AG04449 (cell line): ENCODE measurements around the gene PEAR1.

ENCODE experiments used
- CTCF ChIA-PET: fragments of 350-600 bp; formaldehyde crosslinking; extraction: SDS; loops from one replicate; lab custom pipeline; 2021; ENCODE audit warnings: antibody characterized with exemption; lab: Yijun Ruan, JAX
- POLR2A ChIA-PET: fragments of 400-600, 350-600 bp; formaldehyde crosslinking; extraction: SDS; loops from one replicate; lab custom pipeline; 2020; ENCODE audit warnings: antibody characterized with exemption, inconsistent platforms; lab: Yijun Ruan, JAX
- DNase-seq: peaks from one replicate; pipeline ENCODE4 v3.0.0-alpha.2; 2010; ENCODE audit warnings: low read depth, low spot score
- H3K4me3 ChIP-seq: 2 replicates; pipeline ENCODE4 v1.5.1; 2011; ENCODE audit warnings: low read depth, mild to moderate bottlenecking, control low read depth, low read length
- TF ChIP-seq, protein P1 (sequence below): IDR thresholded peaks from one replicate; pipeline ENCODE4 v1.5.1; 2011; ENCODE audit warnings: mild to moderate bottlenecking, moderate library complexity, low read length, control low read depth, inconsistent platforms; ENCODE audit not compliant: insufficient read depth; ENCODE audit errors: missing control alignments

PEAR1 gene

DNA sequence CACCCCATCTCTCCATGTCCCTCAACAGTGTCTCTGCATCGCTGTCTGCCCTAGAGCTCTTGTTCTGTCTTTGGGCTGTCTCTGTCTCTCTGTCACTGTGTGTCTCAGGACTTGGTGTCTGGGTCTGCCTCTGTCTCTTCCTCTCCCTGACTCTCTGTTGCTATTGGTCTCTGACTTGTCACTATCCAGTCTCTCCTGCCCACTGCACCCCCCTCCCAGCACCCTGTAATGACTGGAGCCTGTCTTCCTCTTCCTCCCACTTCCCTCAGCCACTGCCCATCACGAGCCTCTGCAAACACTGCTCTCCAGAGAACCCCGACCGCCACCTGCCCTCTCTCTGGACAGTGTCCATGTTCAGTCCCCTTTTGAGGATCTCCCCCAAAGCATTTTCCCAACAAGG, 12.1 kb downstream of the PEAR1 start:
- POLR2A ChIA-PET = no interaction called here
- DNase-seq = no peak
- CTCF ChIA-PET = no interaction called here
- H3K4me3 ChIP-seq = no peak overlapping the region
- TF ChIP-seq, protein P1, sequence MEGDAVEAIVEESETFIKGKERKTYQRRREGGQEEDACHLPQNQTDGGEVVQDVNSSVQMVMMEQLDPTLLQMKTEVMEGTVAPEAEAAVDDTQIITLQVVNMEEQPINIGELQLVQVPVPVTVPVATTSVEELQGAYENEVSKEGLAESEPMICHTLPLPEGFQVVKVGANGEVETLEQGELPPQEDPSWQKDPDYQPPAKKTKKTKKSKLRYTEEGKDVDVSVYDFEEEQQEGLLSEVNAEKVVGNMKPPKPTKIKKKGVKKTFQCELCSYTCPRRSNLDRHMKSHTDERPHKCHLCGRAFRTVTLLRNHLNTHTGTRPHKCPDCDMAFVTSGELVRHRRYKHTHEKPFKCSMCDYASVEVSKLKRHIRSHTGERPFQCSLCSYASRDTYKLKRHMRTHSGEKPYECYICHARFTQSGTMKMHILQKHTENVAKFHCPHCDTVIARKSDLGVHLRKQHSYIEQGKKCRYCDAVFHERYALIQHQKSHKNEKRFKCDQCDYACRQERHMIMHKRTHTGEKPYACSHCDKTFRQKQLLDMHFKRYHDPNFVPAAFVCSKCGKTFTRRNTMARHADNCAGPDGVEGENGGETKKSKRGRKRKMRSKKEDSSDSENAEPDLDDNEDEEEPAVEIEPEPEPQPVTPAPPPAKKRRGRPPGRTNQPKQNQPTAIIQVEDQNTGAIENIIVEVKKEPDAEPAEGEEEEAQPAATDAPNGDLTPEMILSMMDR = no peak

DNA sequence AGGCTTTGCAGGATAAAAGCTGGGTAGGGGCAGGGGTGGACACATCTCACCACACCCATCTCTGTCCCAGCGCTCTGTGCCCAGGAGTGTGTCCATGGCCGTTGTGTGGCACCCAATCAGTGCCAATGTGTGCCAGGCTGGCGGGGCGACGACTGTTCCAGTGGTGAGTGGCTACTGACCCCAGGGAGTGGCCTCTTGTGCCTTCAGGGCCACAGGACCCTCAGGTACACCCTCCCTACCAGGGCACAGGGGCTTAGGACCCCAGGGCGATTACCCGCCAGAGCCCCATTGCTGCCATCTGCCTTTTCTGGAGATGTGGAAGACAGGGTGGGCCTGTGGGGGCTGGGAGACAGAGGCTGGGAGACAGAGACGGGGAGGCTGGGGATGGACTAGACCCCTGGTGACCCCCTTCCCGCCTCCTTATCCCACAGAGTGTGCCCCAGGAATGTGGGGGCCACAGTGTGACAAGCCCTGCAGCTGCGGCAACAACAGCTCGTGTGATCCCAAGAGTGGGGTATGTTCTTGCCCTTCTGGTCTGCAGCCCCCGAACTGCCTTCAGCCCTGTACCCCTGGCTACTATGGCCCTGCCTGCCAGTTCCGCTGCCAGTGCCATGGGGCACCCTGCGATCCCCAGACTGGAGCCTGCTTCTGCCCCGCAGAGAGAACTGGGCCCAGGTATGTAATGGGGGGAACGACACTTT, 12.8 kb downstream of the PEAR1 start:
- ChIA-PET POLR2A (no interaction called here), CTCF (no interaction called here)
- H3K4me3 ChIP-seq = no peak overlapping the region
- TF ChIP-seq, protein P1 = no peak
- no peak for DNase-seq

DNA sequence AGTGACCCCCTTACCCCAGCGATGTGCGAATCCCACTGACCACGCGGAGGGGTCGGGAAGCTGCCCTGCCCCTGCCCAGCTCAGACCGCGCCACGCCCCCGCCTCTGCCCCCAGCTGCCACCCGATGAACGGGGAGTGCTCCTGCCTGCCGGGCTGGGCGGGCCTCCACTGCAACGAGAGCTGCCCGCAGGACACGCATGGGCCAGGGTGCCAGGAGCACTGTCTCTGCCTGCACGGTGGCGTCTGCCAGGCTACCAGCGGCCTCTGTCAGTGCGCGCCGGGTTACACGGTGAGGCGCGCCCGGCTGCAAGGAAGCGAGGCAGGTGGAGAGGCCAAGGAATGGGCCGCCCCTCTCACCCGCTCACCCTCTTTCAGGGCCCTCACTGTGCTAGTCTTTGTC, 15.0 kb downstream of the PEAR1 start:
- no peak overlapping the region for H3K4me3 ChIP-seq
- ChIA-PET CTCF (interaction anchor here (6.5 kb wide), 1 partner anchor 14 kb away, joined by 97 read pairs; the partner anchor contains the start of gene LRRC71), POLR2A (no interaction called here)
- TF ChIP-seq, protein P1 = no peak
- DNase-seq = no peak

DNA sequence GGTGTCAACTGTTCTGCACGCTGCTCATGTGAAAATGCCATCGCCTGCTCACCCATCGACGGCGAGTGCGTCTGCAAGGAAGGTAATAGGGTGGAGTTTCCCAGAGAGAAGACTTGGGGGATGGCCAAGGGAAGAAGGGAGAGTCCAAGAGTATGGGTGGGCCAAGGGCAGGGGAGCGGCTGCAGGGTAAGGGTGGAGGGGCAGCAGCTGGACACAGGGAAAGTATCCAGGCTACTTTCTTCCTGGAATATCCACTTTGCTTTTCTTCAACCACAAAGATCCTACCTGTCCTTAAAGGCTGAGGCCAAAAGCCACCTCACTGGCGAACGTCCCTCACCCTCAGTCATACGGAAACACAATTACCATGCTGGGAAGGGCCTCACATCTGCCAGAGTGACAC, 15.4 kb downstream of the PEAR1 start:
- DNase-seq = no peak
- POLR2A ChIA-PET = no interaction called here
- TF ChIP-seq, protein P1 = no peak
- H3K4me3 ChIP-seq = no peak overlapping the region
- CTCF ChIA-PET = interaction anchor here (0.9 to 6.5 kb wide), 3 partner anchors 14 to 48 kb away, joined by 3 to 97 read pairs (median 12); partner anchors contain the start of genes LRRC71 and NTRK1

DNA sequence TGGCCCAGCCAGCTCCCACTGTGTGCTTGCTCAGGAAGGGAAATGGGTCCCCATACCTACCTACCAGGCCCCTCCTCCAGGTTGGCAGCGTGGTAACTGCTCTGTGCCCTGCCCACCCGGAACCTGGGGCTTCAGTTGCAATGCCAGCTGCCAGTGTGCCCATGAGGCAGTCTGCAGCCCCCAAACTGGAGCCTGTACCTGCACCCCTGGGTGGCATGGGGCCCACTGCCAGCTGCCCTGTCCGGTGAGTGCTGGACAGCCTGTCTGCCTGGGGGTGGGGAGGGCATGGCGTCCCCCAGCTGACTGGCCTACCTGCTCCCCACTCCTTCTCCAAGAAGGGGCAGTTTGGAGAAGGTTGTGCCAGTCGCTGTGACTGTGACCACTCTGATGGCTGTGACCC, 16.2 kb downstream of the PEAR1 start:
- TF ChIP-seq, protein P1 = no peak
- DNase-seq = no peak
- CTCF ChIA-PET = interaction anchor here (0.9 to 6.5 kb wide), 4 partner anchors 13 to 203 kb away, joined by 3 to 97 read pairs (median 8); partner anchors contain the start of genes LRRC71 and NTRK1
- POLR2A ChIA-PET = no interaction called here
- no peak overlapping the region for H3K4me3 ChIP-seq

DNA sequence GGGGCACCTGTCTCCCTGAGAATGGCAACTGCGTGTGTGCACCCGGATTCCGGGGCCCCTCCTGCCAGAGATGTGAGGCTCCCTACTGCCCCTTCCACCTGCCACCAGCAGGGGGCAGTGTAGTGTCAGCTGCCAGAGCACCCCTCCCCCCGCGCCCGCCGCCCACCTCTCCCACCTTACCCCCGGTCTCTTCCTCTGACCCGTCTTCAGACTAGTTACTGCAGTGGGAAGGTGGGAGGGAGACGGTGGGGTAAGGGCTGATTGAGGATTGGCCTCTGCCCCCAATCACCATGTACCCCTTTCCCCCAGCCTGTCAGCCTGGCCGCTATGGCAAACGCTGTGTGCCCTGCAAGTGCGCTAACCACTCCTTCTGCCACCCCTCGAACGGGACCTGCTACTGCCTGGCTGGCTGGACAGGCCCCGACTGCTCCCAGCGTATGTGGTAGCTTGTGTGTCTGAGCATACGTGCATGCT, 16.8 kb downstream of the PEAR1 start:
- no peak for DNase-seq
- ChIA-PET CTCF (interaction anchor here (1.0 to 6.5 kb wide), 7 partner anchors 13 to 221 kb away, joined by 3 to 97 read pairs (median 4); partner anchors contain the start of gene LRRC71), POLR2A (no interaction called here)
- TF ChIP-seq, protein P1 = peak; percentile 84
- no peak overlapping the region for H3K4me3 ChIP-seq
